Measurements from ENCODE around the gene LSAMP. TPM values are rescaled to one million over a fixed set of nuclear protein-coding genes. Genes with fewer than 3 reads are reported as not detected.

Gene LSAMP
- total RNA-seq, 1 donor from 2014 or later, result 16.4 TPM

GRCh38 chr3:116270056-116270455 is 175.2 kb downstream of the LSAMP start:
- Histone ChIP-seq H2AFZ (ENCODE audit: low read depth, low read length) (no peak overlapping the region), H3K9me3 (ENCODE audit: insufficient read depth, low read depth, low read length) (no peaks in the 10 kb centered on the region), H3K27ac (ENCODE audit: low read depth, low read length) (no peak overlapping the region), H4K20me1 (ENCODE audit: insufficient read depth, low read length) (no peaks in the 10 kb centered on the region), H3K4me1 (ENCODE audit: insufficient read depth, low read length) (no peaks in the 10 kb centered on the region), H3K27me3 (ENCODE audit: insufficient read depth, low read length) (no peaks in the 10 kb centered on the region), H3K4me3 (ENCODE audit: insufficient read depth, low read depth, low read length) (no peak overlapping the region), H3K4me2 (ENCODE audit: low read length) (no peak overlapping the region), H3K9ac (ENCODE audit: low read length) (no peak overlapping the region), H3K79me2 (ENCODE audit: insufficient read depth, low read length) (no peaks in the 10 kb centered on the region), H3K36me3 (ENCODE audit: insufficient read depth, low read length) (no peaks in the 10 kb centered on the region)
- no peak overlapping the region for H3K4me3 Mint-ChIP-seq (ENCODE audit: unreplicated experiment)
- H3K27ac Mint-ChIP-seq (ENCODE audit: unreplicated experiment), result no peak overlapping the region
- peaks cover 17% of the 10 kb centered on the region for H3K4me1 Mint-ChIP-seq (ENCODE audit: low read depth, unreplicated experiment)
- no peaks in the 10 kb centered on the region for H3K36me3 Mint-ChIP-seq (ENCODE audit: low read depth, unreplicated experiment)
- H3K9me3 Mint-ChIP-seq (ENCODE audit: unreplicated experiment), result no peaks in the 10 kb centered on the region
- no peak for TF ChIP-seq EZH2 (IDR thresholded peaks at IDR 0.05; ENCODE audit: insufficient read depth, low read length)
- TF ChIP-seq CTCF (IDR thresholded peaks at IDR 0.05; ENCODE audit: insufficient read depth, low read depth, low read length), result no peak
- no peaks in the 10 kb centered on the region for H3K27me3 Mint-ChIP-seq (ENCODE audit: low read depth, unreplicated experiment)
- FAIRE-seq, result no peak
- DNase-seq (ENCODE audit: low read depth), result peak; percentile 6

GRCh38 chr3:116267116-116267515 is 178.2 kb downstream of the LSAMP start:
- Mint-ChIP-seq H3K36me3 (ENCODE audit: low read depth, unreplicated experiment) (no peaks in the 10 kb centered on the region), H3K9me3 (ENCODE audit: unreplicated experiment) (no peaks in the 10 kb centered on the region), H3K27me3 (ENCODE audit: low read depth, unreplicated experiment) (no peaks in the 10 kb centered on the region), H3K4me1 (ENCODE audit: low read depth, unreplicated experiment) (peaks cover 27% of the 10 kb centered on the region), H3K27ac (ENCODE audit: unreplicated experiment) (no peak overlapping the region), H3K4me3 (ENCODE audit: unreplicated experiment) (no peak overlapping the region)
- H3K9me3 ChIP-seq (ENCODE audit: insufficient read depth, low read depth, low read length), result no peaks in the 10 kb centered on the region
- H4K20me1 ChIP-seq (ENCODE audit: insufficient read depth, low read length), result no peaks in the 10 kb centered on the region
- no peak overlapping the region for H2AFZ ChIP-seq (ENCODE audit: low read depth, low read length)
- DNase-seq (ENCODE audit: low read depth) (no peak), FAIRE-seq (no peak)
- TF ChIP-seq EZH2 (IDR thresholded peaks at IDR 0.05; ENCODE audit: insufficient read depth, low read length), result no peak
- no peak for TF ChIP-seq CTCF (IDR thresholded peaks at IDR 0.05; ENCODE audit: insufficient read depth, low read depth, low read length)
- no peak overlapping the region for H3K27ac ChIP-seq (ENCODE audit: low read depth, low read length)
- H3K4me2 ChIP-seq (ENCODE audit: low read length), result no peak overlapping the region
- H3K9ac ChIP-seq (ENCODE audit: low read length), result no peak overlapping the region
- no peak overlapping the region for H3K4me3 ChIP-seq (ENCODE audit: insufficient read depth, low read depth, low read length)
- H3K27me3 ChIP-seq (ENCODE audit: insufficient read depth, low read length), result no peaks in the 10 kb centered on the region
- peaks cover 4% of the 10 kb centered on the region for H3K4me1 ChIP-seq (ENCODE audit: insufficient read depth, low read length)
- H3K79me2 ChIP-seq (ENCODE audit: insufficient read depth, low read length), result no peaks in the 10 kb centered on the region
- H3K36me3 ChIP-seq (ENCODE audit: insufficient read depth, low read length), result no peaks in the 10 kb centered on the region

GRCh38 chr3:116265976-116266584 is 179.2 kb downstream of the LSAMP start:
- Histone ChIP-seq H4K20me1 (ENCODE audit: insufficient read depth, low read length) (no peaks in the 10 kb centered on the region), H3K4me3 (ENCODE audit: insufficient read depth, low read depth, low read length) (no peak overlapping the region), H3K36me3 (ENCODE audit: insufficient read depth, low read length) (no peaks in the 10 kb centered on the region), H3K27me3 (ENCODE audit: insufficient read depth, low read length) (no peaks in the 10 kb centered on the region), H3K27ac (ENCODE audit: low read depth, low read length) (no peak overlapping the region), H2AFZ (ENCODE audit: low read depth, low read length) (no peak overlapping the region), H3K79me2 (ENCODE audit: insufficient read depth, low read length) (no peaks in the 10 kb centered on the region), H3K9ac (ENCODE audit: low read length) (no peak overlapping the region), H3K9me3 (ENCODE audit: insufficient read depth, low read depth, low read length) (no peaks in the 10 kb centered on the region), H3K4me1 (ENCODE audit: insufficient read depth, low read length) (peaks cover 4% of the 10 kb centered on the region), H3K4me2 (ENCODE audit: low read length) (no peak overlapping the region)
- peaks cover 27% of the 10 kb centered on the region for H3K4me1 Mint-ChIP-seq (ENCODE audit: low read depth, unreplicated experiment)
- no peaks in the 10 kb centered on the region for H3K9me3 Mint-ChIP-seq (ENCODE audit: unreplicated experiment)
- no peak overlapping the region for H3K4me3 Mint-ChIP-seq (ENCODE audit: unreplicated experiment)
- FAIRE-seq (no peak), DNase-seq (ENCODE audit: low read depth) (no peak)
- TF ChIP-seq EZH2 (IDR thresholded peaks at IDR 0.05; ENCODE audit: insufficient read depth, low read length) (no peak), CTCF (IDR thresholded peaks at IDR 0.05; ENCODE audit: insufficient read depth, low read depth, low read length) (no peak)
- H3K27me3 Mint-ChIP-seq (ENCODE audit: low read depth, unreplicated experiment), result no peaks in the 10 kb centered on the region
- H3K36me3 Mint-ChIP-seq (ENCODE audit: low read depth, unreplicated experiment), result no peaks in the 10 kb centered on the region
- peak overlapping the region; percentile 23 for H3K27ac Mint-ChIP-seq (ENCODE audit: unreplicated experiment)

All from astrocyte (in vitro differentiated cells and primary cell).